Measurements from ENCODE around the gene SLC35A3.

DNA sequence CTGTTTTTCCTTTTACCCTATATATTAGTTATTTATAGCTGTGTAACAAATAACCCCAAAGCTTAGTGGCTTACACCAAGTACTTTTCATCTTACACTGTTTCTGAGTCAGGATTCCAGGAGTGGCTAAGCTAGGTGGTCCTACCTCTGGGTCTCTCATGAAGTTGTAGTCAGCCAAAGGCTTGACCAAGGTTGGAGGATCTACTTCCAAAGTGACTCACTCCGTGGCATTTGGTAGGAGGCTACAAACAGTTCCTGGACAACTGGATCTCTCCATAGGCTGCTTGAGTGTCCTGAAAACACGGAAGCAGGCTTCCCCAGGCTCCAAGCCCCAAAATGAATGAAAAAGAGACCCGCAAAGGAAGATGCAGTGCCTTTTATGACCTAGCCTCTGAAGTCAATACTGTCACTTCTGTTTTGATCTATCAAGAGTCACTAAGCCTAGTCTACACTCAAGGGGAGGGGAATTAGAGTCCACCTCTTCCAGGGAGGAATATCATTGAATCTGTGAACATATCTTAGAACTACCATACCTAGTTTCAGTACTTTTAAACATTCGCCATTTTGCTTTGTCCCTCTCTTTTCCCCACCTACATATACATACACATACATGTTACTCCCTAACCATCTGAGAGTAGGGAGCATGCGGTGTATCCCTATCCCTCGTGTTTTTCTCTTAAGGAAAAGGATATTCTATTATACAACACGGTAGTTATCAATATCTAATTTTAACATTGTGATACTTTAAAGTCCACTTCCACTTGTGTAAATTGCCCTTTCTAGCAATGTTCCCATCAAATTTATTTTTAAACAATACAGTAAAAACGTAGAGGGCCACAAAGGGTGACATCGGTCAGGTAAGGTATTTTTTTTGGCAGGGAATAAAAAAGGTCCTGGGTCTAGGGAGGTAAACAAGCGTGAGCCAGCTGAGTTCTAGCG lies 67.2 kb downstream of the SLC35A3 start:
- TF ChIP-seq EZH2 (IDR thresholded peaks at IDR 0.05; ENCODE audit: low read length, missing control alignments), result no peak
- TF ChIP-seq, protein P1, sequence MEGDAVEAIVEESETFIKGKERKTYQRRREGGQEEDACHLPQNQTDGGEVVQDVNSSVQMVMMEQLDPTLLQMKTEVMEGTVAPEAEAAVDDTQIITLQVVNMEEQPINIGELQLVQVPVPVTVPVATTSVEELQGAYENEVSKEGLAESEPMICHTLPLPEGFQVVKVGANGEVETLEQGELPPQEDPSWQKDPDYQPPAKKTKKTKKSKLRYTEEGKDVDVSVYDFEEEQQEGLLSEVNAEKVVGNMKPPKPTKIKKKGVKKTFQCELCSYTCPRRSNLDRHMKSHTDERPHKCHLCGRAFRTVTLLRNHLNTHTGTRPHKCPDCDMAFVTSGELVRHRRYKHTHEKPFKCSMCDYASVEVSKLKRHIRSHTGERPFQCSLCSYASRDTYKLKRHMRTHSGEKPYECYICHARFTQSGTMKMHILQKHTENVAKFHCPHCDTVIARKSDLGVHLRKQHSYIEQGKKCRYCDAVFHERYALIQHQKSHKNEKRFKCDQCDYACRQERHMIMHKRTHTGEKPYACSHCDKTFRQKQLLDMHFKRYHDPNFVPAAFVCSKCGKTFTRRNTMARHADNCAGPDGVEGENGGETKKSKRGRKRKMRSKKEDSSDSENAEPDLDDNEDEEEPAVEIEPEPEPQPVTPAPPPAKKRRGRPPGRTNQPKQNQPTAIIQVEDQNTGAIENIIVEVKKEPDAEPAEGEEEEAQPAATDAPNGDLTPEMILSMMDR (conservative IDR thresholded peaks at IDR 0.05 in 1 of 2, IDR thresholded peaks at IDR 0.05 in 1 of 2; ENCODE audit: low read depth in 1 of 2, low read length in 2 of 2), result no peak
